NCI-H524 treated with DMSO at 0.1 percent for 48 hours (cell line): Measurements from ENCODE around the gene GDPD5.
A peak's percentile ranks its signal among the peaks of the same experiment; 100 is the strongest.
"Not testable (repeated sequence)": the region's sequence is repeated elsewhere in the genome, so short reads cannot be mapped to it uniquely, and the experiment has no call there.

ENCODE experiments used
- DNase-seq: peaks from one replicate; lab custom pipeline; 2025; lab: John Stamatoyannopoulos, UW

The GDPD5 gene

GRCh38 chr11:75428989-75429640, 96.6 kb downstream of the GDPD5 start:
- DNase-seq, result no peak

- DNase-seq, result peak; percentile 35
Observed at GRCh38 chr11:75428281-75428724, 97.4 kb downstream of the GDPD5 start.

GRCh38 chr11:75427181-75427580, 98.6 kb downstream of the GDPD5 start:
- DNase-seq, result no peak

- DNase-seq, result no peak
Observed at GRCh38 chr11:75426720-75427086, 99.0 kb downstream of the GDPD5 start.

- no peak for DNase-seq
Observed at GRCh38 chr11:75425422-75425821, 100.3 kb downstream of the GDPD5 start.

GRCh38 chr11:75424396-75424795, 101.3 kb downstream of the GDPD5 start:
- DNase-seq, result no peak

GRCh38 chr11:75423721-75424120, 102.0 kb downstream of the GDPD5 start:
- DNase-seq, result no peak

GRCh38 chr11:75422248-75423231, 103.2 kb downstream of the GDPD5 start:
- DNase-seq, result no peak

GRCh38 chr11:75421902-75422247, 103.9 kb downstream of the GDPD5 start:
- DNase-seq, result no peak

GRCh38 chr11:75421035-75421602, 104.6 kb downstream of the GDPD5 start:
- DNase-seq, result no peak

- no peak for DNase-seq
Observed at GRCh38 chr11:75420224-75421034, 105.3 kb downstream of the GDPD5 start.

GRCh38 chr11:75413864-75414263, 111.9 kb downstream of the GDPD5 start:
- DNase-seq, result no peak

GRCh38 chr11:75413146-75413545, 112.6 kb downstream of the GDPD5 start:
- DNase-seq, result not testable (repeated sequence)

GRCh38 chr11:75409971-75410370, 115.8 kb downstream of the GDPD5 start:
- not testable (repeated sequence) for DNase-seq

GRCh38 chr11:75408957-75409219, 116.9 kb downstream of the GDPD5 start:
- DNase-seq, result no peak

- peak; percentile 85 for DNase-seq
Observed at GRCh38 chr11:75406338-75406777, 119.4 kb downstream of the GDPD5 start.

- no peak for DNase-seq
Observed at GRCh38 chr11:75403983-75404658, 121.6 kb downstream of the GDPD5 start.

GRCh38 chr11:75403037-75403436, 122.7 kb downstream of the GDPD5 start:
- no peak for DNase-seq

- DNase-seq, result no peak
Observed at GRCh38 chr11:75402002-75402773, 123.6 kb downstream of the GDPD5 start.

- DNase-seq, result no peak
Observed at GRCh38 chr11:75400146-75400865, 125.4 kb downstream of the GDPD5 start.
